Kidney capillary endothelial cell (primary cell): ENCODE results near the gene C6orf52.

Experiments
- DNase-seq: peaks from one replicate; pipeline ENCODE4 v3.0.0-alpha.2; 2018; ENCODE audit warnings: low spot score

C6orf52 gene

DNA sequence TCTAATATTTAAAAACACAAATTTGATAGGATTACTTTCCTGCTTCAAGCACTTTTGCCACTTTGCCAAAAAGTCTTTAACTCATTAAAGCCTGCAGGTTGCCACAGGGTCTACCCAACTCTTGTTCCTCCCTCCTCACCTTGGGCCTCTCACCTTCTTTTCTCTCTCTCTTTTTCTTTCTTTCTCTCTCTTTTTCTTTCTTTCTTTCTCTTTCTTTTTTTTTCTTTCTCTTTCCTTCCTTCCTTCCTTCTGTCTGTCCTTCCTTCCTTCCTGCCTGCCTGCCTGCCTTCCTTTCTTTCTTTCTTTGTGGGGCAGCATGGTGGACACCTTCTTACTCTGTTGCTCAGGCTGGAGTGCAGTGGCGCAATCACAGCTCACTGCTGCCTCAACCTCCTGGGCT lies 50.2 kb downstream of the C6orf52 start:
- DNase-seq = no peak

DNA sequence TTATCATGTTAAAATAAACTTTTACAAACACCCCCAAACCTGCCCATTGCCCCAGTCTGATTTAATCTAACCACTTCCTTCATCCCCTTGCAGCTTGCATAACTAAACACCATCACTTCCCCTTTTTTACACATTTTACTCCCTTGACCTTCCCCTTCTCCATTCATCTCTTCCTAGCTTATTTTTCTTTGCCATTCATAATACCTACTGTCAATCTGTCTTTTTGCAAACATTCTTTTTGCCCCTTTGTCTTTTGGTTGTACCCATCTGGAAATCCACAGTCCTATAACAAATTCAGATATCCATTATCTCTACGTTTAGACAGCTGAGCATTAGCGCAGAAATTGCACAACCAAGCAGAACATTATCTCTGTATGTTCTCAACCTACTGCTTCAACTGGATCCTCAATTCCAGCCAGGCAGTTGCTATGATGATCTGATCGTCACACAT lies 51.2 kb downstream of the C6orf52 start:
- DNase-seq = no peak

DNA sequence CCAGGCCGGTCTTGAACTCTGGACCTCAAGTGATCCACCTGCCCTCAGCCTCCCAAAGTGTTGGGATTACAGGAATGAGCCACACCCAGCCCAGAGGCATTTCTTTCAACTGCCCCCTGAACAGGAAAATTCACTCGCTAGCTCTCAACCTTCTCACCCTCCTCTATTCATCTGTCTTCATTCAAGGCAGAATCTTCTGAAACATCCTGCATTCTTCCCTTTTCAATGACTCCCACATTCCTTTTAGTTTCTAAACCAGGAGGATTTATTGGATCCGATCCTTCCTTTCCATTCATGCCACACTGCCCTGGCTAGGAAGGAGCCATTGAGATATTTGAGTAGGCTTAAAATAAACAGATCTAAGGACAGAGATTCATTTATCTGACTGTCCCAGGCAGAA lies 52.9 kb downstream of the C6orf52 start:
- no peak for DNase-seq

DNA sequence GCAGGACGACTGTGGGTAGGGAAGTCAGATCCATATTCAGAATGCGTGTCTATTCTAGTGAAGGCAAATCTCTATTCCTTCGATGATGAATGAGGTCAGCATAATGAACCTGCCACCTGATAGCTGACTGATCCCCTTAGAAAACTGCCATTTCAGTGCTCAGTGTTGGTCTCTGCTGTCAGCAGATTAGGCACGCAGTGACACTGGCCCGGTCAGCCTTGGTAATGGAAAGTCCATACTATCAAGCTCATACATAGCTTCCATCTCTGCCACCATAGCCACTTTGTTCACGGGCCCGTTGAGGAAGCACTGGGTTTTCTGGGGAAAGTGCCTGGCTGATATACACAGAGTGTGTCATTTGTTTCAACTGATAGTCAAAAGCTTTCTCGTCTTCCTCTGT lies 54.0 kb downstream of the C6orf52 start:
- DNase-seq = no peak

DNA sequence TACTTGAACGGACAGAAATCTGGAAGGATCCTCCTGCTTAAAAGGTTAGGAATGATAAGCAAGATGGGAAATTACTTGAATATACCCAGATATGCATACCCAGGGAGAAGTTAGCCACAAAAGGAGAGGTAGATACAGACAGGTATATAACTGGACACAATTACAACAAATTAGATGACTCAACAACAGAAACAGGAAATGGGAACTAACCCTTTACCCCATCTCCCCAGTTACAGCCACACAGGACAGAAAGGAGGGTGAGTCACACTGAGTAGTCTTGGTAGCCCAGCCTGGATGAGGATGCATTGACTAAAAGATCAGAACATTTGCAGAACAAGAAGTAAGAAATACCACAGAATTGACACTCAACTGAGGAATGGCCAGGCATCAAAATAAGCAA lies 61.2 kb downstream of the C6orf52 start:
- DNase-seq = peak; percentile 80

DNA sequence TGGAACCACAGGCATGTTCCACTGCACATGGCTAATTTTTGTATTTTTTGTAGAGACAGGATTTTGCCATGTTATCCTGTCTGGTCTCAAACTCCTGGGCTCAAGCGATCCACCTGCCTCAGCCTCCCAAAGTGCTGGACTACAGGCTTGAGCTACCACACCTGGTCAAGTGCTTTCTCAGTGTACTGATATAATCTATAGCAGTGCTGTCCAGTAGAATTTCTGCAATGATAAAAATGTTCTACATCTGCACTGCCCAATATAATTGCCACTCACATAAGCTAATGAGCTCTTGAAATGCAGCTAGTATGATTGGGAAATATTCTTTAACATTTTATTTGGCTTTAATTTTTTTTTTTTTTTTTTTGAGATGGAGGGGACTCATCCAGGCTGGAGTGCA lies 64.2 kb downstream of the C6orf52 start:
- DNase-seq = no peak

DNA sequence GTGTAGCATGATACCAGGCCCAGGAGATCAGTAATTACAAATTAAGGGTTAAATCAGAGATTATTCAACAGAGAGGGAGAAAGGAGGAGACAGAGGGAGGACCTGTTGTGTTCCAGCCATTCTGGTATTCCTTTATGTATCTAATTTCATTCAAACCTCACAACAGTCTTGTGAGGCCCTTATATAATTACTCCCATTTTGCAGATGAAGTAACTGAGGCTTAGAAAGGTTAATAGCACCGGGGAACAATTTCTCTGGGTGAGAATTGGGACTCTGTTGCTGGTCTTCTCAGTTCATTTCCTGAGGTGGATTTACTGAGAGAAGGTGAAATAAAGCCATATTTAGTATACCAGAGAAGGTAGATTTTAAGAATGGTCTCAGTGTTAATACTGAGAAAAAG lies 66.6 kb downstream of the C6orf52 start:
- DNase-seq = no peak

DNA sequence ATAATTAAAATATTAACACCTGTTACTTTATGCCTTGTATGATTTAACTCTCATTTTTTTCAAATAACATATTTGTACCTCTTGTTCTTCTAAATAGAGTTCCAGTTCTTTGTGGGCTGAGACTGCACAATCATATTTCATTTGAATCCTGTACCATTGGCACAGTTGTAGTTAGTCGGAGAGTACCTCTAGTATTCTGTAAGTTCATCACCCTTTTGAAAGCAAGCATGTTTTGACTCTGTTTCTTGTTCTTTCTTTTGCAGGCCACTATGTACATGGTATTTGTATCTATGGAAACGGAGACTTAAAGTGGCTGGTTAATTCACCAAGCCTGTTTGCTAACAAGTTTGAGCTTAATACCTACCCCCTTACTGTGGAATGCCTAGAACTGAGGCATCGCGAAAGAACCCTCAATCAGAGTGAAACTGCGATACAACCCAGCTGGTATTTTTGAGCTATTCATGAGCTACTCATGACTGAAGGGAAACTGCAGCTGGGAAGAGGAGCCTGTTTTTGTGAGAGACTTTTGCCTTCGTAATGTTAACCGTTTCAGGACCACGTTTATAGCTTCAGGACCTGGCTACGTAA lies 68.2 kb downstream of the C6orf52 start:
- no peak for DNase-seq

DNA sequence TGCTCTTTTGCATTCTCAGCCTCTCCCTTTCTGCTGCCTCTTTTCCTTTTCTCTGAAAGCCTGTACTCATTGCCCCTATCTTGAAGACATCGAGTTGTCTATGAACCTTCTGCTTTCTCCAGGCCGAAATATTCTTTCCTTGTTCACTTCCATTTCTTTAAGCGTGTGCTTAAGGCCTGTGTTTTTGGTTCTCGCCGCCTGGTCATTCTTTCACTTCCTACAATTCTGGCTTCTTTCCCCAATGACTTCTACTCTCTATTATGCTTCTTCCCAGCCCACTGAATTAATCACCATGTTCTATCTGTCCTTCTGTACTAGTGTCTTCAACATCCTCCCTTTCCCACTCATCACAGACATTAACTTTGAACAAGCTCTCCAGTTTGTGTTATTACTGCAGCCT lies 69.6 kb downstream of the C6orf52 start:
- DNase-seq = no peak

DNA sequence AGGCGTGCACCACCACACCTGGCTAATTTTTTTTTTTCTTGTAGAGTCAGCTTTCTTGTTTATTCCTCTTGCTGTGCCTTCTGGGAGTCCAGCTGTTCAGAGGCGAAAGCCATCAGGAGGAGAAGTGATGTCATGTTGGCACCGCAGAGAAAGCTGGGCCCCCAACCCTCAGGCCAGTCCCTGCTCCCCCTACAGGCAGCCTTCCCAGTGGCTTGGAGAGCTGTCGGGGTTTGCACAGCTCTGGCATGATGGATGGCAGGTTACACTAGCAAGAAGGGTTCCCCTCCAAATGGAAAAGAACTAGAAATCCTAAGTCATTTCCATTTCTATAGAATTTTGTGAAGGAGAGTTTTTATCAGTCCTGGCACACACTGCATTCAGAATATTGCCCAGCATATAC lies 72.6 kb downstream of the C6orf52 start:
- no peak for DNase-seq
